Right lobe of liver (tissue), 6 donors: Measurements from ENCODE around the gene GALNT17. TPM values are rescaled to one million over a fixed set of nuclear protein-coding genes. Genes with fewer than 3 reads are reported as not detected.

Experiments used
- ATAC-seq, 4 donors: fragments of 200-7000 bp; cut with Tn5 transposase; one replicate each; pipeline ENCODE4 v1.9.1; 2020; ENCODE audit warnings: mild to moderate bottlenecking in 4 of 4, moderate library complexity in 4 of 4
- DNase-seq, 3 donors: peaks; one replicate each; pipeline ENCODE4 v3.0.0-alpha.2; 2020
- H3K27ac ChIP-seq, 3 donors: fragments of 200-600 bp; one replicate each; pipeline ENCODE4 v1.8.0; 2022
- H3K27me3 ChIP-seq, 2 donors: fragments of 200-600 bp; one replicate each; pipeline ENCODE4 v1.8.0; 2022
- H3K36me3 ChIP-seq, 4 donors: fragments of 200-600 bp; sonication (generic) in 1 of 4; one replicate each; pipeline versions ENCODE4 v1.5.1 to v1.8.0; 2017 to 2022; ENCODE audit warnings: control low read depth in 1 of 4
- H3K4me1 ChIP-seq, 4 donors: fragments of 200-600 bp; sonication (generic) in 1 of 4; one replicate each; pipeline versions ENCODE4 v1.5.1 to v1.8.0; 2017 to 2022; ENCODE audit warnings: control low read depth in 1 of 4
- H3K4me3 ChIP-seq, 3 donors: fragments of 200-600 bp; one replicate each; pipeline ENCODE4 v1.8.0; 2022
- H3K9me3 ChIP-seq, 4 donors: fragments of 200-600 bp; sonication (generic) in 1 of 4; one replicate each; pipeline versions ENCODE4 v1.5.1 to v1.8.0; 2017 to 2022; ENCODE audit warnings: control low read depth in 1 of 4
- POLR2A ChIP-seq: fragments of 450-650 bp; IDR thresholded peaks from one replicate; pipeline ENCODE4 v1.6.1; 2017; ENCODE audit warnings: antibody characterized with exemption, mild to moderate bottlenecking
- WGBS: methylation state at CpG from one replicate; pipeline ENCODE4 v1.1.6; 2018; ENCODE audit warnings: low coverage, low lambda C conversion rate; ENCODE audit not compliant: insufficient coverage; ENCODE audit errors: missing lambda C conversion rate; 5-methylcytosine and 5-hydroxymethylcytosine counted together
- intact Hi-C, 2 donors: fragments of 100-400 bp; cut with DNase I; formaldehyde crosslinking; loops; one replicate each; pipeline versions ENCODE4 v1.11.2 to v1.14.1; 2022
- total RNA-seq, 6 experiments: library from RNA; depleted of rRNA in 2 of 6; stranded (reverse); fragments of >200 nt in 2 of 6; fragmentation: NEBNext Ultra II Directional in 3 of 6; extraction: Animal tissue kit (Norgen Biotek cat#: 25700) in 3 of 6; gene quantifications; one replicate each; pipeline versions ENCODE4 v1.1.0 to v1.2.4, GENCODE V29; 2016 to 2023
- TF ChIP-seq, protein P1 (sequence below), 4 donors: fragments of 200-600 bp in 3 of 4; fragments of 450-650 bp in 1 of 4; IDR thresholded peaks; one replicate each; pipeline versions ENCODE4 v1.5.1 to v1.8.0; 2016 to 2022; ENCODE audit warnings: antibody characterized with exemption in 4 of 4, mild to moderate bottlenecking in 2 of 4
- donor health status: DM: no; HTN: yes; CAD: no.
- donor health status: DM: no; HTN: no; CAD: no.
- donor health status: DM: no; HTN: no; CAD: no.
- donor health status: DM: no; HTN: yes; CAD: no.
- donor health status: DM: no; HTN: yes; CAD: no.

GALNT17 gene
- total RNA-seq, 6 experiments from 2014 or later: 0.06 to 0.31 (median 0.10) TPM

GRCh38 chr7:71422104-71422503 lies 290.2 kb downstream of the GALNT17 start:
- 38% methylated on average over 1 of the region's 2 CpGs for WGBS
- DNase-seq (no peak), ATAC-seq (no peak)
- Histone ChIP-seq H3K4me1 (no peaks in the 10 kb centered on the region), H3K27me3 (no peaks in the 10 kb centered on the region), H3K9me3 (no peaks in the 10 kb centered on the region), H3K4me3 (no peak overlapping the region), H3K27ac (no peak overlapping the region), H3K36me3 (no peaks in the 10 kb centered on the region)
- intact Hi-C loops: no loop called here
- TF ChIP-seq, protein P1, sequence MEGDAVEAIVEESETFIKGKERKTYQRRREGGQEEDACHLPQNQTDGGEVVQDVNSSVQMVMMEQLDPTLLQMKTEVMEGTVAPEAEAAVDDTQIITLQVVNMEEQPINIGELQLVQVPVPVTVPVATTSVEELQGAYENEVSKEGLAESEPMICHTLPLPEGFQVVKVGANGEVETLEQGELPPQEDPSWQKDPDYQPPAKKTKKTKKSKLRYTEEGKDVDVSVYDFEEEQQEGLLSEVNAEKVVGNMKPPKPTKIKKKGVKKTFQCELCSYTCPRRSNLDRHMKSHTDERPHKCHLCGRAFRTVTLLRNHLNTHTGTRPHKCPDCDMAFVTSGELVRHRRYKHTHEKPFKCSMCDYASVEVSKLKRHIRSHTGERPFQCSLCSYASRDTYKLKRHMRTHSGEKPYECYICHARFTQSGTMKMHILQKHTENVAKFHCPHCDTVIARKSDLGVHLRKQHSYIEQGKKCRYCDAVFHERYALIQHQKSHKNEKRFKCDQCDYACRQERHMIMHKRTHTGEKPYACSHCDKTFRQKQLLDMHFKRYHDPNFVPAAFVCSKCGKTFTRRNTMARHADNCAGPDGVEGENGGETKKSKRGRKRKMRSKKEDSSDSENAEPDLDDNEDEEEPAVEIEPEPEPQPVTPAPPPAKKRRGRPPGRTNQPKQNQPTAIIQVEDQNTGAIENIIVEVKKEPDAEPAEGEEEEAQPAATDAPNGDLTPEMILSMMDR (IDR thresholded peaks at IDR 0.05): no peak
- no peak for TF ChIP-seq POLR2A

GRCh38 chr7:71424166-71425035 lies 292.5 kb downstream of the GALNT17 start:
- intact Hi-C loops: no loop called here
- H3K9me3 ChIP-seq: no peaks in the 10 kb centered on the region

DNA sequence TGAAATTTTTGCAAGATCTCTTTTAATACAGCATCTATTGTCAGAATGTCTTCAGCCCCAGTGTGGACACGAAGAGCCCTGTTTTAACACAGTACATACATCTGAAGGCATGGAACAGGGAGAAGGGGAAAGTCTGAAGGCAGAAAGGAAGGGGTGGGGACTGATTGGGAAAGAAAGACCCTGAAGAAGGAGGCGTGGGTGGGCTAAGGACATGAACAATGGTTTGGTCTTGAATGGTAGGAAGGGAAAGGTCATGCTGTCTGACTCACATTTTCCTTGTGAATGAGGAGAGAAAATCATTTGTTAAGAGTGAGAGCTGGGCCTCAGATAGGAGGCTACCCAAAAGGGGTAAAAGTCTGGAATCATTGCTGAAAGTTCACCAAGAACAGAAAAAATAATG lies 297.1 kb downstream of the GALNT17 start:
- no peak for ATAC-seq
- intact Hi-C loops: no loop called here
- Histone ChIP-seq H3K4me3 (no peak overlapping the region), H3K4me1 (no peaks in the 10 kb centered on the region), H3K36me3 (no peaks in the 10 kb centered on the region), H3K9me3 (no peaks in the 10 kb centered on the region), H3K27ac (no peak overlapping the region), H3K27me3 (no peaks in the 10 kb centered on the region)
- no peak for TF ChIP-seq POLR2A
- TF ChIP-seq, protein P1 (IDR thresholded peaks at IDR 0.05): no peak
- DNase-seq: no peak
- WGBS: 17% methylated on average over 2 of the region's 2 CpGs

More at GRCh38 chr7:71424166-71425035, 292.5 kb downstream of the GALNT17 start:
- WGBS: 35% methylated on average over 9 of the region's 9 CpGs
- Histone ChIP-seq H3K4me3 (no peak overlapping the region), H3K27me3 (no peaks in the 10 kb centered on the region), H3K27ac (no peak overlapping the region), H3K36me3 (no peaks in the 10 kb centered on the region), H3K4me1 (no peaks in the 10 kb centered on the region)
- no peak for DNase-seq
- ATAC-seq: no peak
- TF ChIP-seq, protein P1 (IDR thresholded peaks at IDR 0.05): no peak
- no peak for TF ChIP-seq POLR2A

DNA sequence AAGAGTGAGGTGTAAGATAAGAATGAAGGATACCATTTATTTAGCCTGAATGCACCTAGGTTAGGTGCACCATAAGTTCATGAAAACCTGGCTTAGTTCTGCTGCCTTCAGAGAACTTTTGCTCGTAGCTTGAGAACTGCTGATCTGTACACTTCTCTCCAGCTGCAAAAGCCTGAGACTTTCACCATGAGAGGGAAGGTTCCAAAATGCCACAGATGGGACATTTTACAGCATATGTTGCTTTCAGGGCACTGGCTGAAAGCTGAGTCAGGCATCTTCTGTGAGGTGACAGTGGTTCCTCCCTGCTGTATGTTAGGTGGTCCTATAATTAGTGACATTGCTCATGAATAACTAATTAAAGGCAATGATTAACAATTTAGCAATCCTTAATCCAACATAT lies 298.3 kb downstream of the GALNT17 start:
- Histone ChIP-seq H3K4me3 (no peak overlapping the region), H3K9me3 (no peaks in the 10 kb centered on the region), H3K4me1 (no peaks in the 10 kb centered on the region), H3K27ac (no peak overlapping the region), H3K36me3 (no peaks in the 10 kb centered on the region), H3K27me3 (no peaks in the 10 kb centered on the region)
- intact Hi-C loops: no loop called here
- TF ChIP-seq, protein P1 (IDR thresholded peaks at IDR 0.05): no peak
- TF ChIP-seq POLR2A: no peak
- 38% methylated on average over 1 of the region's 1 CpG for WGBS
- ATAC-seq: no peak
- DNase-seq: no peak
